Thyroid gland (tissue), 4 donors: ENCODE results near the gene HIGD2B.
"Not testable (repeated sequence)": the region's sequence is repeated elsewhere in the genome, so short reads cannot be mapped to it uniquely, and the experiment has no call there.

ENCODE experiments used
- POLR2A ChIP-seq, 2 donors: fragments of 450-650 bp; IDR thresholded peaks; one replicate each; pipeline ENCODE4 v1.6.1; 2017; ENCODE audit warnings: antibody characterized with exemption in 2 of 2, mild to moderate bottlenecking in 2 of 2, moderate library complexity in 1 of 2
- TF ChIP-seq, protein P1 (sequence below), 6 experiments: fragments of 200-600 bp in 3 of 6; fragments of 450-650 bp in 3 of 6; sonication (generic) in 3 of 6; IDR thresholded peaks; one replicate each; pipeline ENCODE4 v1.5.1; 2016 to 2019; ENCODE audit warnings: antibody characterized with exemption in 6 of 6, mild to moderate bottlenecking in 2 of 6, inconsistent platforms in 1 of 6, moderate library complexity in 1 of 6

DNA sequence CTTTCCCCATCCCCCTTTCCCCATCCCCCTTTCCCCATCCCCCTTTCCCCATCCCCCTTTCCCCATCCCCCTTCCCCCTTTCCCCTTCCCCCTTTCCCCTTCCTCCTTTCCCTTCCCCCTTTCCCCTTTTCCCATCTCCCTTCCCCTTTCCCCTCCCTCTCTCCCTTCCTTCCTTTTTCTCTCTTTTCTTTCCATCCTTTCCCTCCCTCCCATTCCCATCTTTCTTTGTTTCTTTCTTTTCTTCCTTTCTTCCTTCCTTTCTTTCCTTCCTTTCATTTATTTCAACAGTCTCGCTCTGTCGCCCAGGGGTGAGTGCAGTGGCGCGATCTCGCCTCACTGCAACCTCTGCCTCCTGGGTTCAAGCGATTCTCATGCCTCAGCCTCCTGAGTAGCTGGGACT, 39.9 kb upstream of the HIGD2B start:
- TF ChIP-seq, protein P1, sequence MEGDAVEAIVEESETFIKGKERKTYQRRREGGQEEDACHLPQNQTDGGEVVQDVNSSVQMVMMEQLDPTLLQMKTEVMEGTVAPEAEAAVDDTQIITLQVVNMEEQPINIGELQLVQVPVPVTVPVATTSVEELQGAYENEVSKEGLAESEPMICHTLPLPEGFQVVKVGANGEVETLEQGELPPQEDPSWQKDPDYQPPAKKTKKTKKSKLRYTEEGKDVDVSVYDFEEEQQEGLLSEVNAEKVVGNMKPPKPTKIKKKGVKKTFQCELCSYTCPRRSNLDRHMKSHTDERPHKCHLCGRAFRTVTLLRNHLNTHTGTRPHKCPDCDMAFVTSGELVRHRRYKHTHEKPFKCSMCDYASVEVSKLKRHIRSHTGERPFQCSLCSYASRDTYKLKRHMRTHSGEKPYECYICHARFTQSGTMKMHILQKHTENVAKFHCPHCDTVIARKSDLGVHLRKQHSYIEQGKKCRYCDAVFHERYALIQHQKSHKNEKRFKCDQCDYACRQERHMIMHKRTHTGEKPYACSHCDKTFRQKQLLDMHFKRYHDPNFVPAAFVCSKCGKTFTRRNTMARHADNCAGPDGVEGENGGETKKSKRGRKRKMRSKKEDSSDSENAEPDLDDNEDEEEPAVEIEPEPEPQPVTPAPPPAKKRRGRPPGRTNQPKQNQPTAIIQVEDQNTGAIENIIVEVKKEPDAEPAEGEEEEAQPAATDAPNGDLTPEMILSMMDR (IDR thresholded peaks at IDR 0.05) = not testable (repeated sequence)
- TF ChIP-seq POLR2A (IDR thresholded peaks at IDR 0.05) = not testable (repeated sequence)
